ENCODE results near the gene CSGALNACT2. TPM values are rescaled to one million over a fixed set of nuclear protein-coding genes. Genes with fewer than 3 reads are reported as not detected.

Gene CSGALNACT2
- total and polyA plus RNA-seq, 4 donors = 4.1 to 11.0 (median 6.1) TPM

- DNase-seq (ENCODE audit: low spot score) = no peak
- no peak overlapping the region for H3K4me3 ChIP-seq (ENCODE audit: low read depth in 1 of 3, low read length in 3 of 3)
- WGBS = 88% methylated on average over 17 of the region's 17 CpGs
- H3K27ac ChIP-seq (ENCODE audit: low read depth in 1 of 2, low read length in 2 of 2) = no peak overlapping the region
- H3K9ac ChIP-seq (ENCODE audit: low read depth in 1 of 2, low read length in 2 of 2) = no peak overlapping the region
- H3K36me3 ChIP-seq (ENCODE audit: control insufficient read depth in 4 of 4, insufficient read depth in 3 of 4, low read depth in 1 of 4, low read length in 3 of 4) = no peaks in the 10 kb centered on the region
- TF ChIP-seq MAX (IDR thresholded peaks at IDR 0.05) = no peak
- no peaks in the 10 kb centered on the region for H3K27me3 ChIP-seq (ENCODE audit: control insufficient read depth in 4 of 4, insufficient read depth in 4 of 4, low read length in 3 of 4)
- H3K9me3 ChIP-seq (ENCODE audit: control insufficient read depth in 4 of 4, low read length in 3 of 4) = no peaks in the 10 kb centered on the region
- no peaks in the 10 kb centered on the region for H3K4me1 ChIP-seq (ENCODE audit: control insufficient read depth in 4 of 4, insufficient read depth in 4 of 4, low read length in 3 of 4)
These were observed 26.2 kb upstream of the CSGALNACT2 start for GRCh38 chr10:43111921-43112607.

- Histone ChIP-seq H3K9ac (ENCODE audit: low read depth in 1 of 2, low read length in 2 of 2) (no peak overlapping the region), H3K36me3 (ENCODE audit: control insufficient read depth in 4 of 4, insufficient read depth in 3 of 4, low read depth in 1 of 4, low read length in 3 of 4) (no peaks in the 10 kb centered on the region), H3K9me3 (ENCODE audit: control insufficient read depth in 4 of 4, low read length in 3 of 4) (no peaks in the 10 kb centered on the region), H3K4me1 (ENCODE audit: control insufficient read depth in 4 of 4, insufficient read depth in 4 of 4, low read length in 3 of 4) (no peaks in the 10 kb centered on the region), H3K4me3 (ENCODE audit: low read depth in 1 of 3, low read length in 3 of 3) (no peak overlapping the region), H3K27me3 (ENCODE audit: control insufficient read depth in 4 of 4, insufficient read depth in 4 of 4, low read length in 3 of 4) (no peaks in the 10 kb centered on the region), H3K27ac (ENCODE audit: low read depth in 1 of 2, low read length in 2 of 2) (no peak overlapping the region)
- 93% methylated on average over 7 of the region's 7 CpGs for WGBS
- DNase-seq (ENCODE audit: low spot score) = no peak
- no peak for TF ChIP-seq FOXA1 (IDR thresholded peaks at IDR 0.05)
- TF ChIP-seq JUND (IDR thresholded peaks at IDR 0.05) = no peak
- TF ChIP-seq RXRA (IDR thresholded peaks at IDR 0.05) = no peak
These were observed 25.7 kb upstream of the CSGALNACT2 start for GRCh38 chr10:43112608-43112961.

GRCh38 chr10:43113201-43114087, 24.8 kb upstream of the CSGALNACT2 start:
- WGBS = 87% methylated on average over 16 of the region's 16 CpGs
- Histone ChIP-seq H3K4me1 (ENCODE audit: control insufficient read depth in 4 of 4, insufficient read depth in 4 of 4, low read length in 3 of 4) (peaks cover 0 to 5% (median 2%) of the 10 kb centered on the region in 4 donors), H3K27me3 (ENCODE audit: control insufficient read depth in 4 of 4, insufficient read depth in 4 of 4, low read length in 3 of 4) (no peaks in the 10 kb centered on the region), H3K9ac (ENCODE audit: low read depth in 1 of 2, low read length in 2 of 2) (no peak overlapping the region), H3K4me3 (ENCODE audit: low read depth in 1 of 3, low read length in 3 of 3) (no peak overlapping the region), H3K36me3 (ENCODE audit: control insufficient read depth in 4 of 4, insufficient read depth in 3 of 4, low read depth in 1 of 4, low read length in 3 of 4) (no peaks in the 10 kb centered on the region), H3K27ac (ENCODE audit: low read depth in 1 of 2, low read length in 2 of 2) (no peak overlapping the region), H3K9me3 (ENCODE audit: control insufficient read depth in 4 of 4, low read length in 3 of 4) (no peaks in the 10 kb centered on the region)
- no peak for TF ChIP-seq FOXA1 (IDR thresholded peaks at IDR 0.05)
- no peak for TF ChIP-seq SP1 (IDR thresholded peaks at IDR 0.05)
- no peak for TF ChIP-seq NR2F2 (IDR thresholded peaks at IDR 0.05)
- TF ChIP-seq HNF4G (IDR thresholded peaks at IDR 0.05) = no peak
- TF ChIP-seq TAF1 (conservative IDR thresholded peaks at IDR 0.05) = no peak
- DNase-seq (ENCODE audit: low spot score) = no peak

- H3K9me3 ChIP-seq (ENCODE audit: control insufficient read depth in 4 of 4, low read length in 3 of 4) = no peaks in the 10 kb centered on the region
These were observed 24.0 kb upstream of the CSGALNACT2 start for GRCh38 chr10:43114088-43114742.

More at GRCh38 chr10:43114088-43114742, 24.0 kb upstream of the CSGALNACT2 start:
- Histone ChIP-seq H3K27ac (ENCODE audit: low read depth in 1 of 2, low read length in 2 of 2) (no peak overlapping the region), H3K4me1 (ENCODE audit: control insufficient read depth in 4 of 4, insufficient read depth in 4 of 4, low read length in 3 of 4) (peaks cover 0 to 6% (median 2%) of the 10 kb centered on the region in 4 donors), H3K9ac (ENCODE audit: low read depth in 1 of 2, low read length in 2 of 2) (no peak overlapping the region), H3K27me3 (ENCODE audit: control insufficient read depth in 4 of 4, insufficient read depth in 4 of 4, low read length in 3 of 4) (no peaks in the 10 kb centered on the region), H3K36me3 (ENCODE audit: control insufficient read depth in 4 of 4, insufficient read depth in 3 of 4, low read depth in 1 of 4, low read length in 3 of 4) (no peaks in the 10 kb centered on the region), H3K4me3 (ENCODE audit: low read depth in 1 of 3, low read length in 3 of 3) (no peak overlapping the region)
- no peak for TF ChIP-seq REST (IDR thresholded peaks at IDR 0.05)
- TF ChIP-seq HNF4G (IDR thresholded peaks at IDR 0.05) = no peak
- TF ChIP-seq MAX (IDR thresholded peaks at IDR 0.05) = no peak
- TF ChIP-seq ZBTB33 (IDR thresholded peaks at IDR 0.05) = no peak
- no peak for TF ChIP-seq EGR1 (IDR thresholded peaks at IDR 0.05; ENCODE audit: low read depth in 2 of 2)
- TF ChIP-seq FOXA2 (IDR thresholded peaks at IDR 0.05) = no peak
- TF ChIP-seq FOXA1 (IDR thresholded peaks at IDR 0.05) = no peak
- no peak for TF ChIP-seq GABPA (IDR thresholded peaks at IDR 0.05 in 1 of 2, conservative IDR thresholded peaks at IDR 0.05 in 1 of 2)
- TF ChIP-seq TAF1 (conservative IDR thresholded peaks at IDR 0.05) = no peak
- no peak for TF ChIP-seq YY1 (IDR thresholded peaks at IDR 0.05)
- 93% methylated on average over 24 of the region's 24 CpGs for WGBS
- DNase-seq (ENCODE audit: low spot score) = no peak
